Osteocyte (in vitro differentiated cells): ENCODE data around the gene ULBP1. TPM values are rescaled to one million over a fixed set of nuclear protein-coding genes. Genes with fewer than 3 reads are reported as not detected.
A peak's percentile ranks its signal among the peaks of the same experiment; 100 is the strongest.
"Not testable (repeated sequence)": the region's sequence is repeated elsewhere in the genome, so short reads cannot be mapped to it uniquely, and the experiment has no call there.

Experiments used
- DNase-seq: peaks from one replicate; pipeline ENCODE4 v3.0.0; 2021; ENCODE audit warnings: mixed read lengths; ENCODE audit not compliant: unreplicated experiment; ENCODE audit errors: extremely low spot score
- H3K27ac Mint-ChIP-seq: one replicate; pipeline ENCODE4 v1.8.0; 2021; ENCODE audit warnings: mild to moderate bottlenecking, mixed read lengths; ENCODE audit not compliant: unreplicated experiment
- H3K27me3 Mint-ChIP-seq: one replicate; pipeline ENCODE4 v1.8.0; 2021; ENCODE audit warnings: mixed read lengths; ENCODE audit not compliant: unreplicated experiment
- H3K36me3 Mint-ChIP-seq: one replicate; pipeline ENCODE4 v1.8.0; 2021; ENCODE audit warnings: mixed read lengths; ENCODE audit not compliant: unreplicated experiment
- H3K4me1 Mint-ChIP-seq: one replicate; pipeline ENCODE4 v1.8.0; 2021; ENCODE audit warnings: mixed read lengths; ENCODE audit not compliant: unreplicated experiment
- H3K4me3 Mint-ChIP-seq: one replicate; pipeline ENCODE4 v1.8.0; 2021; ENCODE audit warnings: mild to moderate bottlenecking, moderate library complexity, mixed read lengths; ENCODE audit not compliant: unreplicated experiment
- H3K9me3 Mint-ChIP-seq: one replicate; pipeline ENCODE4 v1.8.0; 2021; ENCODE audit warnings: mixed read lengths; ENCODE audit not compliant: unreplicated experiment
- total RNA-seq: library from RNA; stranded (reverse); gene quantifications from 2 replicates; pipeline ENCODE4 v1.2.1, GENCODE V29; 2021
- TF ChIP-seq, protein P1 (sequence below): fragments of 200-600 bp; sonication (generic); IDR thresholded peaks from 2 replicates; pipeline ENCODE4 v1.5.0; 2021; ENCODE audit warnings: antibody characterized with exemption, mild to moderate bottlenecking, moderate library complexity

Gene ULBP1
- total RNA-seq, 1 donor from 2014 or later, result 11.5 TPM

DNA sequence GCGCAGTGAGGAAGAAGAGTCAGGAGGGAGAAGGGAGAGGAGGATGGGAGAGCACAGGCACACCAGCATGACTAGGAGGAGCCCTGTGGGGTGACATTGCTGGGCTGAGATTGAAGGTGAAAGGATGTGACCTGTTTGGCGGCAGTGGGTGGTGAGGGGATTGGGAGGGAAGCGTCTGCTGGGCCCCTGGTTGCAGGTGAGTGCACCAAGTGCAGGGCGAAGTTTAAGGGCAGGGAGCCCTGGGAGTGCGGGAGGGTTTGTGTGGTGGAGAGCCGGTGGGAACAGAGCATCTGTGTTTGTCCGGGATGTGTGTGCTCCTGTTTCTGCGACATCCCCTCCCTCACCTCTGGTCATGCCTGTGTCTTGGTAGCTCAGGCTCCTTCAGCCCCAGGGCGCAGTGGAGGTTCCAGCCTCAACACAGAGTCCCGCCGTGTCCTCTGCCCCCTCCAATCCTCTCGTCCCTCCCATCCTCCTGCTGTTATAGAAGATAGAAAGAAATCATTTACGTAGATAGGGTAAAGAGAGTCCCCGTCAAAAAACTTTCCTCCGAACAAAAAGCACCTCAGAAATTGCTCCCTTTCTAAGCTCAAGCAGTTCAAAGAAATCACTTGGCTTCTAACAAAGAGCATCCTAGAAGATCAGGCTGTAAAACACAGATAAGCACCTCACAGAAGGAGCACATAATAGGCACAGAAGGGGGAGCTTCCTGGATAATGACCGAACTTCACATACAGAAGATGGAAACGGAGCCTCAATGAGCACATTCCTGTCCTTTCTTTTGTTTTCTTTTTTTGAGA is 25.0 kb downstream of the ULBP1 start:
- Mint-ChIP-seq H3K36me3 (peaks cover 7% of the 10 kb centered on the region), H3K27me3 (peaks cover 94% of the 10 kb centered on the region), H3K4me1 (peaks cover 16% of the 10 kb centered on the region), H3K27ac (no peak overlapping the region), H3K9me3 (peaks cover 8% of the 10 kb centered on the region), H3K4me3 (no peak overlapping the region)
- DNase-seq, result peak; percentile 65
- TF ChIP-seq, protein P1, sequence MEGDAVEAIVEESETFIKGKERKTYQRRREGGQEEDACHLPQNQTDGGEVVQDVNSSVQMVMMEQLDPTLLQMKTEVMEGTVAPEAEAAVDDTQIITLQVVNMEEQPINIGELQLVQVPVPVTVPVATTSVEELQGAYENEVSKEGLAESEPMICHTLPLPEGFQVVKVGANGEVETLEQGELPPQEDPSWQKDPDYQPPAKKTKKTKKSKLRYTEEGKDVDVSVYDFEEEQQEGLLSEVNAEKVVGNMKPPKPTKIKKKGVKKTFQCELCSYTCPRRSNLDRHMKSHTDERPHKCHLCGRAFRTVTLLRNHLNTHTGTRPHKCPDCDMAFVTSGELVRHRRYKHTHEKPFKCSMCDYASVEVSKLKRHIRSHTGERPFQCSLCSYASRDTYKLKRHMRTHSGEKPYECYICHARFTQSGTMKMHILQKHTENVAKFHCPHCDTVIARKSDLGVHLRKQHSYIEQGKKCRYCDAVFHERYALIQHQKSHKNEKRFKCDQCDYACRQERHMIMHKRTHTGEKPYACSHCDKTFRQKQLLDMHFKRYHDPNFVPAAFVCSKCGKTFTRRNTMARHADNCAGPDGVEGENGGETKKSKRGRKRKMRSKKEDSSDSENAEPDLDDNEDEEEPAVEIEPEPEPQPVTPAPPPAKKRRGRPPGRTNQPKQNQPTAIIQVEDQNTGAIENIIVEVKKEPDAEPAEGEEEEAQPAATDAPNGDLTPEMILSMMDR, result no peak

DNA sequence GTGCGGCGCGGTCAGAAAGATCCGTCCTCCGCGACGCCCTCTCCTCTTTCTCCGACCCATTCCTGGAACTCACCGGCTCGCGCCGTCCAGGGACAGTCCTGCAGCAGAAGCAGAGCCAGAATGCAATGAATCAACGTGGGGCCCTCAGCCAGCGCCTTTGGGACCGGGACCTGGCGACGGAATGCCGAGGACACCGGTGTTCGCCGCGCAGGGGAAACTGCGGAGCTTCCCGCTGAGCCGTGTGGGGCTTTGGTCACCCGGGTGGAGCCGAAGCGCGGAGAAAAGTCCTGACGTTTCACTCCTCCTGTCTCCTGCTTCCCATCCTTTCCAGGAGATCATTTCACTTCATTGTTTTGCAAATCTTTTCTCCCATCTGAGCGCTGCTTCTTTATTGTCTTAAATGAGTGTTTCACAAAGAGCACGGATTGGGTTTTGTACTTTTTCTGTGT is 26.5 kb downstream of the ULBP1 start:
- Mint-ChIP-seq H3K4me1 (peaks cover 16% of the 10 kb centered on the region), H3K9me3 (peaks cover 8% of the 10 kb centered on the region), H3K4me3 (peak overlapping the region; percentile 73), H3K36me3 (peaks cover 7% of the 10 kb centered on the region), H3K27me3 (peaks cover 96% of the 10 kb centered on the region), H3K27ac (no peak overlapping the region)
- TF ChIP-seq, protein P1, result no peak
- DNase-seq, result peak; percentile 60

DNA sequence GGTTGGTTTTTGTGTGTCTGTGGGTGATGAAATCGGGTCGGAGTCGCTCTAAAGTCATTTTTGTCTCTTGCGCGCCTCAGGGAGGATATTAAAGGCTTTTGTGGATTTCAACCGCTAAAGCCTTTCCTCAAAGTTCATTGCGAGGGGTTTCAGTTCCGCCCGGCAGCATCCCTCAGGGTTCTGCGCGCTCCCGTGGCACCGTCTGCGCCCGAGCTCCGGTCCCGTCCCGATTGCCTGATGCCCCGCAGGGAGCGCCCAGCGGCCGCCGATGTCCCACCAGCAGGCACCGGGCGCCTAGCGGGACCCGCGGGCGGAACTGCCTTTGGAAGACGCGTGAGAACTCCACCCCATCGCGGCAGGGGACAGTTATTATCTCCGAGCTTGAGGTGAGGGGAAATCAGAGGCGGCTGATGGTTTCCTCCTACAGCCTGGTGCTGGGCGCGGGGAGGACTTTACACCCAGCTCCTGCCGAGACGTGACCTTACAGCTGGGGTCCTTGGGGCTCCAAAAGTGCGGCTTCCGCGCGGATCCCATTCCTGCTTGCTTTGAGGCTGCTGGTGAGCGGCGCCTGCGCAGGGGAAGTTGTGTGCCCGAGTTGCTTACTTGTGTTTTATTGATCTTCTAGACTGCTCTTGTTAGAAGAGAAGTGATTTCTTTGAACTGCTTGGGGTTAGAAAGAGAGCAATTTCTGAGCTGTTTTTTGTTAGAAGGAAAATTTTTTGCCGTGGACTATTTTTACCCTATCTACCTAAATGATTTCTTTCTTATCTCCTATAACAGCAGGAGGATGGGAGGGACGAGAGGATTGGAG is 27.1 kb downstream of the ULBP1 start:
- TF ChIP-seq, protein P1, result no peak
- peaks cover 95% of the 10 kb centered on the region for H3K27me3 Mint-ChIP-seq
- peaks cover 7% of the 10 kb centered on the region for H3K36me3 Mint-ChIP-seq
- DNase-seq, result peak; percentile 81
- H3K27ac Mint-ChIP-seq, result no peak overlapping the region
- peak overlapping the region; percentile 73 for H3K4me3 Mint-ChIP-seq
- peaks cover 8% of the 10 kb centered on the region for H3K9me3 Mint-ChIP-seq
- peaks cover 16% of the 10 kb centered on the region for H3K4me1 Mint-ChIP-seq

DNA sequence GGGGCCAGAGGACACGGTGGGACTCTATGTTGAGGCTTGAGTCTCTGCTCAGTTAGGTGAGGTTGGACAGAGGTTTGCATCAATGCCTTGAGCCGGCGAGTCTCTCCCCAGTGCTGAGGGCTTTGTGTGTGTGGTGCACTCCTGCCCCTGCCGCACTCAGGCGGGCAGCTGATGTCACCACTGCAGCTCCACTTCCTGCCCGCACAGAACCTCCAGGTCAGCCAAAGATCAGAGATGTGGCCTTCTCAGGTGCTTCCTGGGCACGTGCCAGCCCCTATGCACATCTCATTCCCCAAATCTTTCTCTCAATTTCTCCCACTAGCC is 27.7 kb downstream of the ULBP1 start:
- not testable (repeated sequence) for H3K36me3 Mint-ChIP-seq, H3K27ac Mint-ChIP-seq, H3K9me3 Mint-ChIP-seq, DNase-seq
- H3K27me3 Mint-ChIP-seq, result peaks cover 95% of the 10 kb centered on the region
- H3K4me1 Mint-ChIP-seq, result peaks cover 16% of the 10 kb centered on the region
- peak overlapping the region; percentile 73 for H3K4me3 Mint-ChIP-seq

DNA sequence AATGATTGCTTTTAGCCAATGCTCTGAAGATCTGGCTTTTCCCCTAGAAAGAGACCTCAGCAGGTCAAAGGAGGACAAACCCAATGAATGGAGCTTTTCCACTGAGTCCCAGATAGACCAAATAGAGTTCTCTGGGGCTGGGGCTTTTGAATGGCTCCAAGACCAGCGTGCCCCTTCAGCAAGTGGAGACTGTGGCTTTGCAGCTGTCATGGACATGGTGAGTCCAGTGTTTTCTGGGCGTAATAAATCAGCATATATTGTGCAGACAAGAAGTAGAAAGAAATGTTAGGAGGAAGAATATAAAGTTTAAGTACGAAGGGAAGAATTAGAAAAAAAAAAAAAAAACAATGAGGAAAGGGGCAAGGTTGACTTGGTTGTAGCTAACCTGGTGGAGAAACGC is 28.1 kb downstream of the ULBP1 start:
- no peak overlapping the region for H3K27ac Mint-ChIP-seq
- peaks cover 16% of the 10 kb centered on the region for H3K4me1 Mint-ChIP-seq
- DNase-seq, result no peak
- TF ChIP-seq, protein P1, result no peak
- peaks cover 95% of the 10 kb centered on the region for H3K27me3 Mint-ChIP-seq
- no peak overlapping the region for H3K4me3 Mint-ChIP-seq
- H3K9me3 Mint-ChIP-seq, result peaks cover 8% of the 10 kb centered on the region
- H3K36me3 Mint-ChIP-seq, result peaks cover 7% of the 10 kb centered on the region
